Ishikawa (cell line): Measurements from ENCODE around the gene UBN2.

ENCODE experiments used
- EGR1 ChIP-seq: IDR thresholded peaks from 2 replicates; pipeline ENCODE4 v1.6.1; 2012
- TAF1 ChIP-seq: IDR thresholded peaks from 2 replicates; pipeline ENCODE4 v1.6.1; 2012; ENCODE audit warnings: low read depth, mild to moderate bottlenecking
- TEAD4 ChIP-seq: IDR thresholded peaks from 2 replicates; pipeline ENCODE4 v1.6.1; 2012
- YY1 ChIP-seq: IDR thresholded peaks from 2 replicates; pipeline ENCODE4 v1.6.1; 2012; ENCODE audit warnings: low read depth
- ZBTB7A ChIP-seq: IDR thresholded peaks from 2 replicates; pipeline ENCODE4 v1.6.1; 2012; ENCODE audit warnings: low read depth
- TF ChIP-seq, protein P1 (sequence below): IDR thresholded peaks from 2 replicates; pipeline ENCODE4 v1.6.1; 2012; ENCODE audit warnings: low read depth, mild to moderate bottlenecking

DNA sequence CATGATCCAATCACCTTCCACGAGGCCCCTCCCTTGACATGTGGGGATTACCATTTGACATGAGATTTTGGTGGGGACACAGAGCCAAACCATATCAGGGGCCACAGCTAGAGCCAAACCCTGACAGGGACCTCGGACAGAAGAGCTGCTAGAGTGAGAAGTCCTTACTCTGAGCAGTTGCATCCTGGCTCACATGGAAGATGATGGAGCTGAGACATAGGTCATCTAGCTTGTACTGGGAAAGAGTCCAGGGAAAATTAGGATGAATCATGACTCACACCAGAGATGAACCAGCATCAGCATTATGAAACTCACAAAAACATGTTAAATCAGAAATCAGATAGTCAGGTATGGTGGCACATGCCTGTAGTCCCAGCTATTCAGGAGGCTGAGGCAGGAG lies 97.3 kb downstream of the UBN2 start:
- TF ChIP-seq TAF1 (no peak), EGR1 (no peak), TEAD4 (no peak), ZBTB7A (no peak), YY1 (no peak)
- TF ChIP-seq, protein P1, sequence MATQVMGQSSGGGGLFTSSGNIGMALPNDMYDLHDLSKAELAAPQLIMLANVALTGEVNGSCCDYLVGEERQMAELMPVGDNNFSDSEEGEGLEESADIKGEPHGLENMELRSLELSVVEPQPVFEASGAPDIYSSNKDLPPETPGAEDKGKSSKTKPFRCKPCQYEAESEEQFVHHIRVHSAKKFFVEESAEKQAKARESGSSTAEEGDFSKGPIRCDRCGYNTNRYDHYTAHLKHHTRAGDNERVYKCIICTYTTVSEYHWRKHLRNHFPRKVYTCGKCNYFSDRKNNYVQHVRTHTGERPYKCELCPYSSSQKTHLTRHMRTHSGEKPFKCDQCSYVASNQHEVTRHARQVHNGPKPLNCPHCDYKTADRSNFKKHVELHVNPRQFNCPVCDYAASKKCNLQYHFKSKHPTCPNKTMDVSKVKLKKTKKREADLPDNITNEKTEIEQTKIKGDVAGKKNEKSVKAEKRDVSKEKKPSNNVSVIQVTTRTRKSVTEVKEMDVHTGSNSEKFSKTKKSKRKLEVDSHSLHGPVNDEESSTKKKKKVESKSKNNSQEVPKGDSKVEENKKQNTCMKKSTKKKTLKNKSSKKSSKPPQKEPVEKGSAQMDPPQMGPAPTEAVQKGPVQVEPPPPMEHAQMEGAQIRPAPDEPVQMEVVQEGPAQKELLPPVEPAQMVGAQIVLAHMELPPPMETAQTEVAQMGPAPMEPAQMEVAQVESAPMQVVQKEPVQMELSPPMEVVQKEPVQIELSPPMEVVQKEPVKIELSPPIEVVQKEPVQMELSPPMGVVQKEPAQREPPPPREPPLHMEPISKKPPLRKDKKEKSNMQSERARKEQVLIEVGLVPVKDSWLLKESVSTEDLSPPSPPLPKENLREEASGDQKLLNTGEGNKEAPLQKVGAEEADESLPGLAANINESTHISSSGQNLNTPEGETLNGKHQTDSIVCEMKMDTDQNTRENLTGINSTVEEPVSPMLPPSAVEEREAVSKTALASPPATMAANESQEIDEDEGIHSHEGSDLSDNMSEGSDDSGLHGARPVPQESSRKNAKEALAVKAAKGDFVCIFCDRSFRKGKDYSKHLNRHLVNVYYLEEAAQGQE, result no peak
